ENCODE results near the gene SPOP. TPM values are rescaled to one million over a fixed set of nuclear protein-coding genes. Genes with fewer than 3 reads are reported as not detected.
A peak's percentile ranks its signal among the peaks of the same experiment; 100 is the strongest.

SPOP gene
- total RNA-seq, 2 experiments from 2014 or later, result 52.2 to 57.8 TPM

DNA sequence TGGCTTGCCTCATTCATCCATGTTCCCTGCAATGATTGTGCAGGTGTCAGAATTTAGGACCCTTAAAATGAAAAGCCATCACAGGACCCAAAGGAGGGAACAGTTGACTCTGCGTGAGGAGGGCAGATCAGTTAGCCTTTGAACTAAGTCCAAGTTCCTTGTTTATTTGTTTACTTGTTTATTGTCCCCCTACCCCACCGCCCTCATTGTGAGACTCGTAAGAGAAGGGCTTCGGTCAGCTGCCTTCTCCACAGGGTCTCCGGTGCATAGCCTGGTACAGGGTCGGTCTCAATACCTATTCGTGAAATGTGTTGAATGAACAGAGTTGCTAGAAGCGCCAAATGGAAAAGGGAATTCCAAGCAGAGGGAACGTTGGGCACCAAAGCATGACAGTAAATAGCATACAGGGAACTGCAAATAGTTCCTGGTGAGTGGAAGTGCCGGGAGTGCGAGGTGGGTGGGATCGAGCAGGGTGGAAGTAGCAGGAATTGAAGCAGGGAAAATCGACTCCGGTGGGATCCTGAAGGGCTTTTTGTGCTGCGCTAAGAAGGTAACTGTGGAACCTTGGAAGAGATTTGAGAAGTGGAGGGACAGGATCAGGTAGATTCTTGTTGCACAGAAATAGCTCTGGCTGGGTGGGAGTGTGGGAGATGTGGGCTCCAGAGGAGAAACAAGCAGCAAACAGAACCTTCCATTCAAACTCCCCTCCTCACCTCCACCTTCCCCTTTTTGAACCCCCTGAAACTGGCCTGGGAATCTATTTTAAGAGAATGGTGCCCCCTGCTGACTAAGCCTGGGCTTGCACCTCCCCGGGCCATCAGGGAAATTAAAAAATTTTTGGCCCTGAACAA is 17.2 kb upstream of the SPOP start:
- H3K27ac Mint-ChIP-seq, result peak overlapping the region; percentile 77
- POLR2A ChIA-PET, result interaction anchor here (1.0 to 5.7 kb wide), 7 partner anchors 11 to 307 kb away, joined by 3 to 42 read pairs (median 7); partner anchors contain the start of genes KAT7 and SLC35B1
- peaks cover 11% of the 10 kb centered on the region for H3K36me3 Mint-ChIP-seq (ENCODE audit: low read depth)
- peak; percentile 75 for DNase-seq
- no peaks in the 10 kb centered on the region for H3K9me3 Mint-ChIP-seq
- H3K27me3 Mint-ChIP-seq, result no peaks in the 10 kb centered on the region
- H3K4me1 Mint-ChIP-seq, result peaks cover 25% of the 10 kb centered on the region
- no peak overlapping the region for H3K4me3 Mint-ChIP-seq
- CTCF ChIA-PET, result interaction anchor here (0.7 to 7.7 kb wide), 20 partner anchors 8 to 139 kb away, joined by 3 to 95 read pairs (median 5); partner anchors contain the start of genes NXPH3 and SLC35B1

DNA sequence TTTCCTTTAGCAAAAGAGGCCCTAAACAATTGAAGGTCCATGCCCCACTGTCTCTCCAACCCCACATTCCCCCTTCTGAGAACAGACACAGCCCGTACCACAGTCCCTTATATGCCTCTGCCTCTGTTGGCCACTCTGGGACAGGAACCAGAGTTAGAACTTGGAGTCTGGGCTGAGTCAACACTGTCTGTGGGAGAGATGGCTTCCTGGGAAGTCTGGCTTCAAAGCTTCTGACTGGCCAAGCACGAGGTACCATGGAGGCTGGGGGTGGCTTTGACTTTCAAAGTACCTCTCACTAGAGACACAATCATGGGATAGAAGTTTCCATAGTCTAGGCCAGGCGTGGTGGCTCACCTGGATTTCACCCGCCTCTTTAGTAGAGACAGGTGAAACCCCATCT is 14.9 kb upstream of the SPOP start:
- Mint-ChIP-seq H3K27me3 (no peaks in the 10 kb centered on the region), H3K4me3 (no peak overlapping the region), H3K9me3 (no peaks in the 10 kb centered on the region), H3K4me1 (peaks cover 36% of the 10 kb centered on the region), H3K27ac (no peak overlapping the region), H3K36me3 (ENCODE audit: low read depth) (peaks cover 3% of the 10 kb centered on the region)
- POLR2A ChIA-PET, result no interaction called here
- CTCF ChIA-PET, result interaction anchor here (7.7 kb wide), 1 partner anchor 122 kb away, joined by 95 read pairs; no protein-coding TSS in a partner anchor
- no peak for DNase-seq

DNA sequence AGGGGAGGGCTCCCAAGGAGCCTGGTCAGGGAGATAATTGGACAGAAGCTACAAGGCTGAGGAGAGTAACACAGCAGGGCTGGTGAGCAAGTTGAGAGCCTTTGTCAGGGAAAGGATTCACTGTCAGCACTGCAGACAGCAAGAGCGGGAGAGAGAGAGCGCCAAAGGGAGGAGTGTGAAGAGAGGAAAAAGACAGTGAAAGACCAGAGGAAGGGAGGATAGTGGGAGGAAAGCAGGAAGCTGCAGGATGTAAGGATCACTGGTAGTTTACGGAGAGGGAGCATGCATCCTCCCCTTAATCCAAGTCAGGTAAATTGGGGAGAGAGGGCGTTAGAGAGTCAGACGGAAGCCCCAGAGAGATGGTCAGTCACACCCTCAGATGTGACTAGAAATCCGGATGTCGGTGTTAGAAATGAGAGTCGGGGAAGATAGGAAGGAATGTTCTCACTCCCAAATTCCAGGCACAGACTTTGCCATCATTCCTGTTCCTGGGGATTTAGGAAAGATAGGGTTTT is 13.8 kb upstream of the SPOP start:
- POLR2A ChIA-PET, result no interaction called here
- H3K27ac Mint-ChIP-seq, result no peak overlapping the region

DNA sequence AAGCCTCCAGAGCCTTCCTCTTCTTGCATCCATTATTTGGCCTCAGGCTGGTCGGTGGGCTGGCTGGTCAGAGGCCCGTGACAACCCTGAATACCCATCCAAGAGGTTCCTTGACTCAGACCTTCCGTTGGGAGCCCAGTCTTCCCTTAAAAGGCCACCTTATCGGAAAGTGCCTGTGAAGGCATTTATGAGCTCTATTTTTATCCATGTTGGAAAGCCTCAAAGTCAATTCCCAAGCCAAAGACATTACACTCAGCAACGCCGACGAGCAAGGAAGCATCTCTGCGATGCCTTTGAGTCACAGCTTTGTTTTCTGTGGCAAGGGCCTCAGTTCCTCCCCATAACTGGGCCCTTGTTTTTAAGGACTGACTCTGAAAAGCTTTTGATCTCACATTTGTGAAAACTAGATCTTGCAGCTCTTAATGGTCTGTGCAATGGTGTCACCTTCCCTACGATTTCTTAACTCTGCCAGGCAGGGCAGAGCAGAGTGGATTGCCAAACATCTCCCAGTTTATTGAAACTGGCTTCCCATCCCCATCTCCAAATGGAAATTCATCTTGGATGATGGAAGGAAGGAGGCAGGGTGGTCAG is 13.3 kb upstream of the SPOP start:
- ChIA-PET POLR2A (no interaction called here), CTCF (interaction anchor here (0.5 to 1.2 kb wide), 6 partner anchors 15 to 894 kb away, joined by 3 to 6 read pairs (median 4); no protein-coding TSS in a partner anchor)
- H3K27ac Mint-ChIP-seq, result no peak overlapping the region
- H3K27me3 Mint-ChIP-seq, result no peaks in the 10 kb centered on the region
- DNase-seq, result no peak
- peaks cover 39% of the 10 kb centered on the region for H3K4me1 Mint-ChIP-seq
- H3K9me3 Mint-ChIP-seq, result no peaks in the 10 kb centered on the region
- H3K36me3 Mint-ChIP-seq (ENCODE audit: low read depth), result peaks cover 3% of the 10 kb centered on the region
- no peak overlapping the region for H3K4me3 Mint-ChIP-seq

More for the DNA sequence above, 13.8 kb upstream of the SPOP start:
- H3K4me1 Mint-ChIP-seq, result peaks cover 42% of the 10 kb centered on the region
- CTCF ChIA-PET, result interaction anchor here (0.6 to 1.2 kb wide), 3 partner anchors 15 to 124 kb away, joined by 3 to 6 read pairs (median 4); no protein-coding TSS in a partner anchor
- no peak overlapping the region for H3K4me3 Mint-ChIP-seq
- no peak for DNase-seq
- no peaks in the 10 kb centered on the region for H3K27me3 Mint-ChIP-seq
- H3K9me3 Mint-ChIP-seq, result no peaks in the 10 kb centered on the region
- peaks cover 3% of the 10 kb centered on the region for H3K36me3 Mint-ChIP-seq (ENCODE audit: low read depth)

DNA sequence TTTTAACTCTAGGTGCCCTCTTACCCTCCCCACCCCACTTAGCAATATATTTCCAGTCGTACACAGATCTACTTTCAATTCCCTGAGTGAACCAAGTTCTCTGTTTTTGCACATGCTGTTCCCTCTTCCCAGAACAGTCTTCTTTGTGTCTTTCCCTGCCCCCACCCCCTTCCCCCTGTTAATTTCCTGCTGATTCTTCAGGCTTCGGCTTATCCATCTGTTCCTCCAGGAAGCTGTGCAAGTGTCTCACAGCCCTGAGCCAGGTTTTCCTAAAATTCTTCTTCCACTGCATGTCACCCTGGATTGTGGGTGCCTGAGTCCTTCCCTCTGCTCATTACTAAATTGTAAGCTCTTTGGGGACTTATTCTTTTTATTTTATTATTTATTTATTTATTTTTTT is 12.4 kb upstream of the SPOP start:
- Mint-ChIP-seq H3K27ac (no peak overlapping the region), H3K4me1 (peaks cover 29% of the 10 kb centered on the region), H3K9me3 (no peaks in the 10 kb centered on the region), H3K36me3 (ENCODE audit: low read depth) (peaks cover 3% of the 10 kb centered on the region), H3K27me3 (no peaks in the 10 kb centered on the region), H3K4me3 (no peak overlapping the region)
- CTCF ChIA-PET, result interaction anchor here (0.5 to 1.2 kb wide), 3 partner anchors 93 to 893 kb away, joined by 3 to 4 read pairs (median 4); no protein-coding TSS in a partner anchor
- DNase-seq, result no peak
- POLR2A ChIA-PET, result no interaction called here

DNA sequence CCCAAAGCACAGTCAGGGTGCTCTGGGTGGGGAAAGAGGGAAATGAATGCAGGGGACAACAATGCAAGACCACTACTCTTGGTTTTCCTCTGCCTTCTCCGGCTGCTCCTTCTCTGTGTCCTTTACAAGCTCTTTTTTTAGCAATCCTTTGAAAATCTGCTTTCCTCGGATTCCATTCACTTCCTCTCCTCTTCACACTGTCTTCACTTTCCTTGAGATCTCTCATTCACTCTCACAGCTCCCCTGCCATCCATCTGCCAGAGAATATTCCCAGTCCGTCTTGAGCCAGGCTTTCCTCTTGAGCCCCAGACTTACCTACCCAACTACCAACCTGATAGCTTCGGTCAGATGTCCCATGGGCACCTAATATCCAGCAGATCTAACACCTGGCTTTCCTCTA is 11.0 kb upstream of the SPOP start:
- peaks cover 24% of the 10 kb centered on the region for H3K4me1 Mint-ChIP-seq
- H3K9me3 Mint-ChIP-seq, result no peaks in the 10 kb centered on the region
- ChIA-PET POLR2A (interaction anchor here (1.0 to 3.4 kb wide), 3 partner anchors 10 to 118 kb away, joined by 3 to 21 read pairs (median 4); partner anchors contain the start of genes SLC35B1 and SPOP), CTCF (interaction anchor here (0.7 to 4.1 kb wide), 6 partner anchors 19 to 133 kb away, joined by 3 to 15 read pairs (median 4); no protein-coding TSS in a partner anchor)
- no peak overlapping the region for H3K4me3 Mint-ChIP-seq
- H3K27me3 Mint-ChIP-seq, result no peaks in the 10 kb centered on the region
- H3K36me3 Mint-ChIP-seq (ENCODE audit: low read depth), result peaks cover 3% of the 10 kb centered on the region
- DNase-seq, result no peak
- peak overlapping the region; percentile 59 for H3K27ac Mint-ChIP-seq

DNA sequence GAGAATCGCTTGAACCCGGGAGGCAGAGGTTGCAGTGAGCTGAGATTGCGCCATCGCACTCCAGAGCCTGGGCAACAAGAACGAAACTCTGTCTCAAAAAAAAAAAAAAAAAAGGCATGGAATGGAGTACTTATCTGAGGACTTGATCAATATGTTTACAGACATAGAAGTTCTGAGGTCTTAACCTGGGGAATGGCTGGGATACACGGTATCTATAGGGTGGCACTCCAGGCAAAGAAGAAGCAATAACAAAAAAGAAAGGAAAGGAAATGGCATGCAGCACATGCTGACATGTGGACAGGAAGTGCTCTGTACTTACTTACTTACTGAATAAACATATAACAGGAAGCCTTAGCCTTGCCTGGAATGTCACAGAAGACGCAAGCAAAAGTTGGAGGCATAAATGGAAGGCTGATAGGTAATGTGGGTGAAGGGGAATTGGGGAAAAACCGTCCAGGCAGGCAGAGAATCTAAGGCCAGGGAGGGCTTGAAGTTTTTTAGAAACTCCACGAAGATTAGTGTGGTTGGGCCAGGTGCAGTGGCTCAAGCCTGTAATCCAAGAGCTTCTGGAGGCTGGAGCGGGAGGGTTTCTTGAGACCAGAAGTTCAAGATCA is 10.1 kb upstream of the SPOP start:
- H3K27ac Mint-ChIP-seq, result peak overlapping the region; percentile 85
- ChIA-PET CTCF (interaction anchor here (0.6 to 4.1 kb wide), 7 partner anchors 20 to 132 kb away, joined by 3 to 15 read pairs (median 3); no protein-coding TSS in a partner anchor), POLR2A (interaction anchor here (1.2 to 3.4 kb wide), 5 partner anchors 8 to 118 kb away, joined by 3 to 21 read pairs (median 4); partner anchors contain the start of genes NXPH3 and SPOP)
- DNase-seq, result peak; percentile 32
- peaks cover 24% of the 10 kb centered on the region for H3K4me1 Mint-ChIP-seq
- peaks cover 3% of the 10 kb centered on the region for H3K36me3 Mint-ChIP-seq (ENCODE audit: low read depth)
- no peaks in the 10 kb centered on the region for H3K9me3 Mint-ChIP-seq
- peak overlapping the region; percentile 57 for H3K4me3 Mint-ChIP-seq
- H3K27me3 Mint-ChIP-seq, result no peaks in the 10 kb centered on the region

DNA sequence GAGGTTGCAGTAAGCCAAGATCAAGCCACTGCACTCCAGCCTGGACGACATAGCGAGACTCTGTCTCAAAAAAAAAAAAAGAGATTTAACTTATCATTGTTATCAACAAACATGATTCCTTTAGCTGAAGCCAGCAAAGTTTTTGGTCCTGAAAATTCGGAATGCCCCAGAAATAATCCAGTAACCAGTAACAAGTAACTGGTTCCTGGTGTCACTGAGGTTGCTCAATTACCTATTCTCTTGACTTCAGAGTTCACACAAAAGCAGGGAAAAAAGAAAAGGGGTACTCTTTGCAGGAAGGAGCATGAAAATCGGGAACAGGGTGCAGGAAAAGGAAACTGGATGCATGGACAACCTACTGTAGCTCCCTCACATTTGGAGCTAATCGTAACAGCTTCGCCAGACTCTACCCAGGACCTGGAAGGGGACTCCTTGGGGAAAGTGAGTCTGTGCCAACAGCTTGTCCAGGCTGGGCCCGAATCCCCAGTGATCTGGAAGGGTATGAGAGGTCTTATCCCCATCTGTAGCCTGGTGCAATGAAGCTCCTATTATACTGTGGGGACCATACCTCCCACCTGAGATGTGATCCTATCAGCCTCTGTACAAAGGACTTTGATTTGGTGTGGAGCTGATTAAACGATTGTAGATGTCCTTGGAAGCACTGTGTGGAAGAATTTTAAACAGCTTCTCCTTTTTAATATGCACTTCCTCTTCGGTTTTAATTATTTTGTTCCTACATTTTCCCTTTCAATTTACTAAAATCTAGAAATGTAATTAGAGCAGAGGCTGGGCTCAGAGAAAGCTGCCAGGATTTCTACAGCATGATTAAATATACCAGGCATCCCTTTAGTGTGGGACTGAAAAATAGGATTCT is 3.4 kb upstream of the SPOP start:
- Mint-ChIP-seq H3K4me1 (peaks cover 18% of the 10 kb centered on the region), H3K27me3 (peaks cover 5% of the 10 kb centered on the region), H3K9me3 (no peaks in the 10 kb centered on the region), H3K27ac (no peak overlapping the region), H3K36me3 (ENCODE audit: low read depth) (peaks cover 6% of the 10 kb centered on the region), H3K4me3 (no peak overlapping the region)
- ChIA-PET CTCF (interaction anchor here (2.0 kb wide), 1 partner anchor 112 kb away, joined by 7 read pairs; no protein-coding TSS in a partner anchor), POLR2A (interaction anchor here (0.8 to 0.9 kb wide), 3 partner anchors 26 to 114 kb away, joined by 3 read pairs; partner anchors contain the start of gene SLC35B1)
- DNase-seq, result no peak

DNA sequence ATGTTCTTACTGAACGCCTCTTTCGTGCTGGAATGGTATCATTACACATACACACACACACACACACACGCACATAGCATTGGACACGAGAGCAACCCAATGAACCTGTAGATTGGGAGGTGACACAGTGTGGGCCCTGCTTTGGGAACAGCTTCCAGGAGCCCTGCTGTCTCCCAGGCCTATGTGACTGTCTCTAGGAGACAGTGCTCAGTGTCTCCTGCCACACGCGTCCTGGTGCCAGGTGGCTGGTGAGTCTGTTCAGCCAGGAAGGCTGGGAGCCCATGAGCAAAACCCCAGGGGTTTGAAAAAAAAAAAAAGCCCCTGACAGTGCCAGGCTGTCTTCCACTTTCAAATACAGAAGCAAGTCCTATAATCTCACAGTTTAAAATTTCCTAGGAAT is 2.4 kb upstream of the SPOP start:
- ChIA-PET CTCF (no interaction called here), POLR2A (interaction anchor here (1.9 kb wide), 1 partner anchor 28 kb away, joined by 5 read pairs; the partner anchor contains the start of gene SLC35B1)
- peaks cover 5% of the 10 kb centered on the region for H3K27me3 Mint-ChIP-seq
- peaks cover 12% of the 10 kb centered on the region for H3K36me3 Mint-ChIP-seq (ENCODE audit: low read depth)
- H3K4me3 Mint-ChIP-seq, result no peak overlapping the region
- no peak overlapping the region for H3K27ac Mint-ChIP-seq
- no peak for DNase-seq
- H3K9me3 Mint-ChIP-seq, result no peaks in the 10 kb centered on the region
- H3K4me1 Mint-ChIP-seq, result peaks cover 28% of the 10 kb centered on the region

DNA sequence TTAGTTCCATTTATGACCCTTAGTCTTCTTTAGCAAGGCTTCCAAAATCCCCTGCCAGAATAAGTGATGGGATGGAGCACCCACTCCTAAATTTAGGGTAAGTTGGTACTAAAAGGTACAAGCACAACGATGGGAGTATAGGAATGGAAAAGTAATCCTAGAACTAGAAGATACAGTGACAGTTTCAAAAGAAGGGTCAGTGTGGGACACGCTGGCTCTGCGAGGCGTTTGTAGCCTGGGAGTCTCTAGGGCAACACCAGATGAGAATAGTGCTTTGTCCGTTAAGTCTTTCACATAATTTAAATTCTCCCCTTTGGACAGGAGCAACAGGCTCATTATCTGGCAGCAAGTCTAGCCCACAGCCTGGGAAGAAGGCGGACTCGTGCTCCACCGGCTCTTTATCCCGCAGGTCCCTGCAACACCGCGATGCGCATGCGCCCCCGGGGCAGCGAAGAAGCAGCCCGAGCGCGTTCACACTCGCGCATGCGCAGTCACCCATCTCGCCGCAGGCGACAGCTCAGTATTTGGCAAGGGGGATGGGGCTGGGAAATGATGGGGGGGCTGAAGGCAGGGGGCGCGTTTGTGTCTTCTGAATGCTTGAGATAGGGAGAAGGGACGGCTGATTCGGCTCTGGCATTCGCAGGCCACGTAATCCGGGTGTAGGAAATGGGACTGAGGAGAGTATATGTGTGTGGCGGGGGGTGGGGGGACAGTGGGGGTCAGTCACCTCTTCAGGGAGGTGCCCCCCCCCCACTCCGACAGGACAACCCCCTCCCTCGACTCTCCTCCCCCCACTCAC is 564 bp downstream of the SPOP start:
- Mint-ChIP-seq H3K27ac (peak overlapping the region; percentile 98), H3K36me3 (ENCODE audit: low read depth) (peaks cover 25% of the 10 kb centered on the region), H3K4me1 (peaks cover 45% of the 10 kb centered on the region), H3K4me3 (peak overlapping the region; percentile 92), H3K9me3 (no peaks in the 10 kb centered on the region), H3K27me3 (peaks cover 5% of the 10 kb centered on the region)
- DNase-seq, result peak; percentile 96
- POLR2A ChIA-PET, result interaction anchor here (0.8 to 3.3 kb wide), 11 partner anchors 11 to 1782 kb away, joined by 3 to 21 read pairs (median 4); partner anchors contain the start of genes NXPH3 and SLC35B1
- CTCF ChIA-PET, result interaction anchor here (0.6 to 1.7 kb wide), 7 partner anchors 30 to 417 kb away, joined by 3 to 8 read pairs (median 3); partner anchors contain the start of genes NXPH3 and SLC35B1
